ENCODE measurements around the gene MX1.
A peak's percentile ranks its signal among the peaks of the same experiment; 100 is the strongest.

The MX1 gene

DNA sequence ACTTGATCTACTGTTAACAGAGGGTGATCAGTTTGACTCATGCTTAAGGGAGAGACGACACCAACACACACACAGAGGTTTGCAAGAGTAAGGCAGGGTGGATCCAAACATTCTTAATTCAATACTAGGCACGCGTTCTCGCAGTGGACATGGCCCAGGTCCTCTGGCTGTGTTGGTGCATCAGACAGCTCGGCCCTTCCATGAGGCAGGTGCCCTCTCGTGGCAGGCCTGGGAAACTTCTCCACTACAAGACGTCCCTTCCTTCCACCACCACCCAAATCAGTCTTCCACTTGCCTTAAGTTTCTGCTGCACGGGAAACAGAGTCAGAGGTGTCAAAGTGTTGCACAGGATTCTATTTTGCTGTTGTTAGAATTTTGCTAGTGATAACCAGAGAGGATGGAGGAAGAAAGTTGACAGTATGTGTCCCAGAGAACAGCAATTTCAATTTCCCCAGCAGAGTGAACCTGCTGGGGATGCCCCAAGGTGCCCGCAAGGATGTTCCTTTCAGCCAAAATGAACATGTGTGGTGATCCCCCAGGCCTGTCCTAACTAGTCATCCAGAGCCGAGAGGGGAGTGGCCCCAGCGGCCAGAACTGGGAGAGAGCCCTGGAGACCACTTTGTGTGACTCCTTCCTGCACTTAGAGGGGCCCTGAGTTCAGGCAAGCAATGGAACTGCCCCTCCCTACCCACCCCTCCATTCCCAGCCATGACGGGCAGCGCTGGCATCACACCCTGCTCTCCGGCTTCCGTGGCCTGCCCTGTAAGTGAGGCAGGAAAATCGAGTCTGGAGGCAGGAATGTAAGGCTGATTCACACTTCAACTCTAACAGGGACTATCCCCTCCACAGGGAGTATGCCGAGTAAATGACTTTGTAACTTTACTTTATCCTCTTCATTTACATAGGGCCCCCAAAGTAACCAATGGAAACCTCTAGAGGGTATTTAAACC is 34.8 kb downstream of the MX1 start:
- peak; percentile 13 for DNase-seq

DNA sequence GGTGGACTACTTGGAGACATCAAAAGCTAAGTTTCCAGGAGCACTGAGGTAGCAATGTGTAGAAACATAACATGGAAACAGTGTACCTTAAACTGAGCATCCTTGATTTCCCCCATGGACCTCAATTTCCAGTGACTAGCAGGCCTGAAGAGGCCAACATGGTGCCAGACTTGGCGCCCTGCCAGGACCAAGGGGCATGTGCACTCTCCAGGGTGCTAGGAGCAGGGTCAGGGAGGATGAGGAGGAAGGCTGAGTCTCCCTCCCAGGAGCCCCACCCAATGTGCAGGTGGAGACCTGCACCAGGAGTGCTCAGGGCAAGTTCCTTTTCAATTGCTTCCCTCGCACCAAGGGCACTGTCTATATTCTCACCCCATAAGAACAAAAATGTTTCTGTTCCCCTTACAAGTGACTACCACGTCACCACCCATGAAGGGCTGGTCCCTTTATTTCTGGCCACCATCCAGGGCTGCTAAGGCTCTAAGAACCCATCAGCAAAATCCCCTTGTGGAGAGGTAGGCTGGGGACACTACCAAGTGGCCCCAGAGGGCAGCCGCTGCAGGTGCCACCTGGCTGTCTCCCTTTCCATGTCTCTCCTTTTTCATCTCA is 39.2 kb downstream of the MX1 start:
- DNase-seq, result no peak

DNA sequence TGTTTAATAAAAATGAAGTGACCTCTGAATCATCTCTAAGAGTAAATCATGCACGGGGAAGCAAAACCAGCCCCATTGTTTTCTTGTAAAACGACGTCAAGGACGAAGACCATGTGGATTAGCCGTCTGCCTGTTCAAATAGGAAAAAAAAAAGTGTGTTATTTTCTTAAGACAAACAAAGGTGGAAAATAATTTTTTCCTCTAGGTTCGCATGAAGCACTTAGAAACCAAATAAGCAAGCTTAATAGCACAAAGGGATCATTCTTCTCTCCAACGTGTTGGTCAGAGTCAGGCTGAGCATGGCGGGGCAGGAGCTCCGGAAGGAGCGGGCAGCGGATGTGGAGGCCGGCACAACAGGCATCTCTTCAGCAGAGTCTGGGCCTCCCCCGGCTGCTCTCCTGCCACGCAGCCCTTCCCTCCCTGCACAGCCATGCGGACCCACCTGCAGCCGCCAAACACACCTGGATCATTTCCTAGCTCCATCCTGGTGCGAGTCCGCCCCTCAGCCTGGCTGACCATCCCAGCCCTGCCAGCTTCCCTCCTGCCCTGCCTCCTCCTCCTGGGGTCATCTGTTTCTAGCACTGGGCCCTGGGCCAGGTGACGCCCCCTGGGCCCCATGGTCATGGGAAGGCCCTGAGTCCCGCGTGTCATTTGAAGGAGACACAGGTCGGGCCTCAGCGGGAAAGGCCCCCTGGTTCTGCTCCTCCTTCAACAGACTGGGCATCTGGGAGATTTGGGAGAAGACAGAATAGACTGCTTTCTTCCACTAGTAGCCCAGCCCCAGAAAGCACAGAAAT is 40.2 kb downstream of the MX1 start:
- DNase-seq, result no peak

DNA sequence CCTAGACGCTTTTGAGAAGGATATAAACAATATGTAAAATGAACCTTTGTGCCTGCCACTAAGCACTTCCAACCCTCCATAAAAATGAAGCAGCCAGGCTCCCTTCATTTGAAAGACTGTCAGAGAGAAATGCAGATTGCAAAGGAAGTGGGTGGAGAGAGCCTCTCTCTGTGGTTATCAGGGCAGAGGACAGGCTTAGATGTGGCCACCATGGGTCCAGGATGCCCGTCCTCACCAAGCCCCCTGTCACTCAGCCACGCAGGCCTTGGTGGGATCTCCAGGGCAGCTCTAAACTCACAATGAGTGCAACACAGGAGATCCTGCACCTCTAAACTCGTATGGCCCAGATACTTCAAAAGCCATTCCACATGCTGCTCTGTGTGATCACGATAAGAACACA is 44.0 kb downstream of the MX1 start:
- DNase-seq, result no peak

DNA sequence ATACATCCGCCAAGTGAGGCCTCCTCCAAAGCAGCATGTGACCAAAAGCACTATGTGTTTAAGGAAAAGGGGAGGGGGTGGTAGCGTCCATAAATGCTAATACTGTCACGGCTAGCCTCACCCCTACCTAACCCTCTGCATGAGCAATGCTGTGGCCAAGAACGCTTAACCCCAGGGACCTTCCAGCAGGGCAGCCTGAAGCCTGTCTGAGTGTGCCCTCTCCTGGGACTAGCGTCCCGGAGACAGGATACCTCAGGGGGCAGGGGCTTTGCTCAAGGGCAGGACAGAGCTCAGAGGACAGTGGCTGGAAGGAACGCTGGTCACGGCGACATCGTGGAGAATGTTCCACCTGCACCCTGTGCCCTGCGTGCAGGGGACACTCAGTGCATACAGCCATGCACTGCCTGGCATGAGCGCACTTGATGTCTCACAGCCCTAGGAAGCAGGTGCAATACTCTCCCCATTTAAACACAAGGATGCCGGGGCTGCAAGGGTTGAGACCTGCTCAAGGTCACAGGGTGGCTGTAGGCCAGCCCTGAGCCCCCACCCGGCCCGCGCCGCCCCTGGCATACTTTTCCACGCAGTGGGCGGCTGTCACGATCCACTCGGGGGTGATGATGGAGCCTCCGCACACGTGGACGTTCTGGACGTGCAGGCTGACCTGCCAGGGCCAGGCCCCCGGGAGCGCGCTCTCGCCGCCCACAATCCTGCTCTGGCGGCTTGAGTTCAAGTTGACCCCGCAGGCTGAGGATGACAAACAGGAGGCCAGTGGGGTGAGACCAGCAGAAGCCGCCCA is 46.9 kb downstream of the MX1 start:
- DNase-seq, result no peak

DNA sequence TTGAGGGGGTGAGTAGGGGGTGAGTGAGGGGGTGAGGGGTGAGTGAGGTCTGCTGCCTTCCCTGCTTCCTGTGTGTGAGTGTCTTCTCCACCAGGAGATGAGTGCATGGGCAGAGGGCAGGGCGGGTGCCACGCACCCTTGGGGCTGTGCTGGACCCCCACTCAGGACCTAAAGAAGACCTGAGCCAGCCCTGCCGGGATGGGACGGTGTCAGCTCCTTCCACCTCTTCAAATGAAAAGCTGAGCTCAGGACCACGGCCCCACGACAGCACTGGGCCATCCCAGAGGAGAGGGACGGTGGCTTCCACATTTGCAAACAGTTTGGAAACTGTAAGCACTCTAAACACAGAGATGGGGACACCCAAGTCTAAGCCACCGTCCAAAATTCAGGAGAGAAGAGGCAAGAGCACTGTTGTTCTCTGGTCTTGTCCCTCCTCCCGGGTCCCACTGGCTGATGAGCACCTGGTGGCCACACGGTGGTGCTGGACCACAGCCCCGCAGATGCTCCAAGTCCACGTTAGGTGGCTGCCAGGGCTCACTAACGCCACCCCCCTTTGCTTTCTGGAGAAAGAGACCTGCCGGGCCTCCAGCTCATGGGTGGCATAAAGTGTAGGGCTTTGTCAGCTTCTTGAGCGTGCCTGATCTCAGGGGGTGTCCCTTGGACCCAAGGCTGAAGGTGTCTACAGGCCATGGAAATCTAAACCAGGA is 49.8 kb downstream of the MX1 start:
- no peak for DNase-seq

DNA sequence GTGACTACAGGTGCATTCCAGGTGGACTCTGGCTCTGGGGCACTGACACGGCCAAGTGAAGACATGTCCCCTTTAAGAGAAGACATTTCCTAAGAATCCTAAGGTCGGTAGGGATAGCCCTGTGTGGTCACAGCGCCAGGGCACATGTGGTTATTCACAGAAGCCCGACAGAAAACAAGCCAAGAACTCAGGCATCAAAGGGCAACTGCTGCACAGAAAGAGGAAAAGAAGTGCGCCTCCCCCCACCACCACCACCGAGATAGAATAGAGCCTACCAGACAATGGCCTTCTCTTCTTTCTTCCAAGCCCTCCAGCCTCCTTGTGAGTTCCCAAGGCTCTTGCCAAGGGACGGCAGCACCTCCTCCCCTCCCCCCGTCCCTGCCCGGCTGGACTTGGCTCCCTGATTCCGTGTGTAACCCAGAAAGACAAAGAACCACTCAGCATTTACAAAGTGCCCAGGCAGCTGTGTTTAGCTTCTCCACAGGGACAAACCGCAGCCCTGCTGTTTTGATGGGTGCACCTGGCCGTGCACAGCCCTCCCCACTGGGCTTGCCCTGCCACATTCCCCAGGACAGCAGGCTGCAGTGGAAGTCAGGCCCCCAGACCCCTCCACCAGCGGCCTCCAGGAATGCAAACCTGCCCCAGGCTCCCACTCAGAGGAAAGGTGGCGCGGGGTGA is 51.7 kb downstream of the MX1 start:
- no peak for DNase-seq

DNA sequence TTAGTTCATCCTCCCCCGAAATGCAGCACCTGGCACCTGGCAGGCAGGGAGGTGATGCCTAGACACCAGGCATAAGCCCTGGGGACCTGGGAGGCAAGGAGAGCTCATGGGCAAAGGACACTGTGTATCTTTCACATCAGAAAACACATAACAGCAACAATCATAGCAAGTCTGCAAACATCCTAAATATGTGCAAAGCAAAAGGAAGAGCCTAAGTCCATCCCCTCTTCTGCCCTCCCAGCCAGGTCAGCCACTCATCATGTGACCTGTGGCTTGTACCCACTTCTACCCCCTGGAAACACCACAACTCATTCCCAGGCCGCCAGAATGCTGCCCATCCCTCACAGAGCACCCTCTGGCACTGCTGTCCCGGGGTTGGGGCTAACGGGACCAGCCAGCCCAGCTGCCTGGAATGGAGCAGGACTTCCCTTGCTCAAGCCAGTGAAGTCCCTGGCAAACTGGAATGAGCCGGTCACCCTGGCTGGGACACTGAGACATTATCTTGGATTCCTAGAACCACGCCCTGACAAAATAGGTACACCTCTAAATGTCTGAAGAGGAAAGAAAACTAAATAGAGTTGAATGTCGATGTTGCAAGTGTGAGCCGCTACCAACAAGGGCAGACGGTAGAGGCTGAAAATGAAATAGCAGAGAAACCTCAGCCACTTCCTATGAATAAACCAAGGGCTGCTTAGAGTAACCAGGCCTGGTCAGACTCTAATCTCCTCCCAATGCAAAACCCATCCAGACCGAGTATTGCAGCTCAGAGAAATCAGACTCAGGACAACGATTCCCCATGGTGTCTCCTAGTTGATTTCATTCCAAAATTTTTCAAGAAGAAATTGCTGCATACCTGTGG is 52.5 kb downstream of the MX1 start:
- DNase-seq, result no peak

DNA sequence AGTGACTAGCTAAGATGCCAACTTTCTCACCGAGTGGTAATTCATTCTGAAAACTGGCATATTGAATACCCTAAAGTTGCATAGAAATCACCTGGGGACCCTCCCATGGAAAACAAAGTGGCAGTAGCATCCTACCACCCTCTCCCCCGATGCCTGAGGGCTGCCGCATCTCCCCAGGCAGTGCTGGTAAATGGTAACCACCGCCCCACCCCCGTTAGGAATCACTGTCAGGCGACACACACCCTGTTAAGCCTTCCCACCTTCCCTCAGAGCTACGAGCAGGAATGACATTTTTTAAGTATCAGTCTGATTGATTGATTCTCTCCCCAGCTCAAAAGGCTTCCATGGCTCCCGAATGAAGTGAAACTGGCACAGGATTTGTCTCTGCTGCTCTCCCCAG is 53.6 kb downstream of the MX1 start:
- no peak for DNase-seq

DNA sequence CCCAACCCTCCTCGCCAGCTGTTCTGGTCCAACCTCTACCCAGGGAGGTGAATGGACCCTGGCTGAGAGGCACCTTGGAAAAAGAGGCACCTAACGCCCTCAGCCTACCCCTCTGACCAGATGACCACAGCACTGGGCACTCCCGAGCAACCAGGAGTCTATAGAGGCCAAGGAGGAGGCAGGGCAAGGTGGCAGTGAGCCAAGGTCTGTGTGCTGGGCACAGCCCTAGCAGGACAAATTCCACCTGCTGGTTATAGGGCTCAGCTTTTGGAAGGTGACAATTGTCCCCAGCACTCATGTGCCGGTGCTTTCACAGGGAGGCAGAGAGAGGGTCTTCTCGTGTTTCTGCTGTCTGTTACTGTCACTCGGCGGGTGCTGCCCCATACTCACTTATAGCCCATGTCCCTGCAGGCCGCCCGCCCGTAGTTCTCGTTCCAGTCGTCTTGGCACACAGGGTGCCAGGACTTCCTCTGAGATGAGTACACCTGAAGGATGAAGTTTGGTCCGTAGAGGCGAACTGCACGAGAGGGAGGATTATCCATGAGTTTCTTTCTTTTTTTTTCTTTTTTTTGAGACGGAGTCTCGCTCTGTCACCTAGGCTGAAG is 54.1 kb downstream of the MX1 start:
- no peak for DNase-seq

DNA sequence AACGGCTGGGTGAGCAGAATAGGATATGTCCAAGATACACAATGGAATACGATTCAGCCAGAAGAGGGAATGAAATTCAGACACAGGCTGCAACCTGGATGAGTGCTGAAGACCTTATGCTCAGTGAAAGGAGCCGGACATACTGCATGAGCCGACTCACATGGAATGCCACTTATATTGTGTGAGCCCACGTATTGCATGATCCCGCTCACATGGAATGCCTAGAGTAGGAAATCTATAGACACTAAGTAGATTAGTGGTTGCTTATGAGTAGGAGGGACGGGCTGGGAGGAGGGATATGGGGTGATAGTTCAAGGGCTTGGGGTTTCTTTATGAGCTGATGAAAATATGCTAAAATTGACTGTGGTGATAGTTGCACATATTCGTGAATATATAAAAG is 55.2 kb downstream of the MX1 start:
- DNase-seq, result no peak

DNA sequence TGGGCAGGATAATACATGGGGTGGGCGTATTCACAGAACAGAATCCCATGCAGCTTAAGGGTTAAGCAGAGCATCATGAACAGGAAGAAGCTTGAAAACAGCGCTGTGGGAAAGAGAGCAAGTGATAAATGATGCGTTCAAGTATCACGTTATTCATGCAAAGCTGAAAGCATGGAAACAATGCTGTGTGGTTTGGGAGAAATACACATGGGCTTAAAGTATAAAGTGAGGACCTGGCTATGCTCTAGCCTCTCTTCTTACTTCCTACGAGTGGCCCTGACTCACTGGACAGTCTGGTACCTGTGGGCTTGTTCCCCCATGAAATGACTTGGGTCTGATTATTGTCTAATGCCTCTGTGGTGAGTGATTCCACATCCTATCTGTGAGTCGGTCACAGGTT is 56.3 kb downstream of the MX1 start:
- no peak for DNase-seq

DNA sequence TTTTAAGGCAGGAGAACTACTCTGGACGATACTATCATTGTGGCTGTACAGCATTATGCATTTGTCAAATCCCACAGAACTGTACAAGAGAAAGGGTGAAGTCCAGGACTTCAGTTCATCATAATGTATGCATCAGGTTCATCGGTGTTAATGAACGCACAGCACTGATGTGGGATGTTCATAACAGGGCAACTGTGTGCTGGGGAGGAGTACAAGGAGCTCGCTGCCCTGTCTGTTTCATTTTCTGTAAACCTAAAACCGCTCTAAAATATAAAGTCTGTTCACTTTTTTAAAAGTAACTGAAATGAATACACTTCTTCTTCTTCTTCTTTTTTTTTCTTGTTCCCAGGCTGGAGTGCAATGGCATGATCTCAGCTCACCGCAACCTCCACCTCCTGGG is 56.9 kb downstream of the MX1 start:
- DNase-seq, result no peak

DNA sequence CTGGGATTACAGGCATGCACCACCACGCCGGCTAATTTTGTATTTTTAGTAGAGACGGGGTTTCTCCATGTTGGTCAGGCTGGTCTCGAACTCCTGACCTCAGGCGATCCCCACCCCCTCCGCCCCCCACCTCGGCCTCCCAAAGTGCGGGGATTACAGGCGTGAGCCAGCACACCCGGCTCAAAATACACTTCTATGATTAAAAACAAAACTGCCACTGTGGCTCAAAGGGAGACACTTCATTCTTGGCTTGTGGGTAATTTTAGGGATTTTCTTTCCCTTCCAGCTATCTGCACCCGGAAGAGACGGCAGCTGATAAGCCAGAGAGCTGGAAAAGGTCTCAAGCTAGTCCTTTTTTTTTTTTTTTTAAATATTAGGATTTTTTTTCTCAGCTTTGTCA is 57.4 kb downstream of the MX1 start:
- DNase-seq, result no peak

DNA sequence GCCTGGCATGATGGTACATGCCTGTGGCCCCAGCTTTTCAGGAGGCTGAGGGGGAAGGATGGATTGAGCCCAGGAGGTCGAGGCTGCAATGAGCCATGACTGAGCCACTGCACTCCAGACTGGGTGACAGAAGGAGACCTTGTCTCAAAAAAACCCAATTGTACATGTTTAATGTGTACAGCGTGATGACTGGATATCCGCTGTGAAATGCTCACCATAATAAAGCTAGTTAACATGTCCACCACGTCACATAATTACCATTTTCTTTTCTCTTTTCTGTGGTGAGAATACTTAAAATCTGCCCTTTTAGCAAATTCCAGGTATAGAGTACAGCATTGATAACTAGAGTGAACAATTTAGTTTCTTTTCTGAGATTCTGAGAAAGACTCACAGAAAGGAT is 57.9 kb downstream of the MX1 start:
- DNase-seq, result no peak

DNA sequence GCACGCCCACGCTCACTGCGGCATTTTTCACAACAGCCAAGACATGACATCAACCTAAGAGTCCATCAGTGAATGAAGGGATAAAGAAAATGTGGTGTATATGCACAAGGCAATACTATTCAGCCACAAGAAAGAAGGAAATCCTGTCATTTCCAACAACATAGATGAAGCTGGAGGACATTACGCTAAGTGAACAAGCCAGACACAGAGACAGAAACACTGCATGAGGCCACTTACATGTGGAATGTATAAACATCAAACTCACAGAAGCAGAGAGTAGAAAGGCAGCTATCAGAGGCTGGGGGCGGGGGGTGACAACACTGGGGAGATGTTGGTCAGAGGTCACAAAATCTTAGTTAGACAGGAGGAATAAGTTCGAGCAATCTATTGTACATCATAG is 61.0 kb downstream of the MX1 start:
- DNase-seq, result no peak

DNA sequence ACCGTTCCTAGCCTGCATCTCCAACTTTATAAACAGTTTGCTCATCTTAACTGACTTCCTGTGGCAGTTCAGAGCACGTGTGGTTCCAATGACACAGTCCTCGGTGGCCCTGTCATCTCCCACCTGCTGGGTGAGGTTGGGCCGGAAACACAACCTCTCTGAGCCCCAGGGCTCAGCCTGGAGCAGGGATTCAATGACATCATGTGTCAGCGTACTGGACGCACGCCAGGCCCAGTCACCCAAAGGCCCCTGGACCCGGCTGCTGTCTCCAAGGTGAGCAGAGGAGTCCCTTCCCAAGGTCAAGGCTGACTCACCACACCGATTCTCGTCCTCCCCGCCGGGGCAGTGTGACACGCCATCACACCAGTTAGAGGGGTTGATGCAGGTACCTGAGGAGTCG is 62.0 kb downstream of the MX1 start:
- no peak for DNase-seq

DNA sequence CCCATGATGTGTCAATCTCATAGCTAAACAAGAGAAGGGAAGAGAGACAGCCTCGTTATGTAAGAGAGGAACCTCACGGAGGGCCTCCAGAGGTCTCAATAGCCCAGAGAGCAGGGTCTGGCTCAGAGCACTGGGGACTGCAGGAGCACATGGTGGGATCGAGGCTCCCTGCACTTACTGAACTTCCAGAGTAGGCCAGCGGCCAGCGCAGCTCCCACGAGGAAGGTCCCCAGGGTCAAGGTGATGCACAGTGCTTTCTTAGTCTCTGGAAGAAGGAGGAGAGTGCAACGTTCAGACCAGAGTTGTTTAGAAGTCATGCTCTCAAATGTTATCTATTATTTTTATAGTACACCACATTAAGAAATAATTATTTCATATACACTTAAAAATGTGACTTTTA is 63.3 kb downstream of the MX1 start:
- DNase-seq, result no peak

DNA sequence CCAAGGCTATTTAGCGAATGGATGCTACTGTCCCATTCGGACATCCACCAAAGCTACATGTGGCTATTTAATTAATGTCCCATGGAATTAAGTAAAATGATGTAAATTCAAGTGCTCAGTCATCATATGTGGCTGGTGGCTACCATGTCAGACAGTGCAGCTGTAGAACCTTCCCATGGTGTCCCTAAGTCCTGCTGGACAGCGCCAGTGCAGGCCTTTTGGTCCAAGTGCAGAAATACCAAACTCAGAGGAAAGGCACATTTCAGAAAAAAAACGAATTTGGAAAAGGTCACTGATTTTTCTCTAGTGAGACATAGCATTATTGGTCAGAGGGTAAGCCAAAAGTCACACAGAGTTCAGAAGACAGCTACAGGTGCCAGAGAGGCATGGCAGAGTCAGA is 64.3 kb downstream of the MX1 start:
- no peak for DNase-seq

DNA sequence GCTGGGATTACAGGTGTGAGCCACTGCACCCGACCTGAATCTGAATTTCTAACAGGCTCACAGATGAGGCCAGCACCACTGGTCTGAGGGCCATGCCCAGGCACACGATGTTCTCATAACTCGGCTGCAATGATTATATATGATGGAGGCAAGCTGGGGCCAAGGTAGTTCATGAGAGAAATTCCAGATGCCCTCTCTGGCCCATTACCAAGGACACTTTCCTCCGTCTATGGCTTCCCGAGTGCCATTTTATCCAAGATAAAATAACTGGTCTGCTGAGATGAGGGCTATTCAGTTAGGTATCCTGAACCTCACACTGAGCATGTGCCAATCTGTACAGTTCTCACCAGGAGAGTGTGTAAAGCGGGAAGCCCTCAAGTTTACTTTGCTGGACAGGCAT is 65.4 kb downstream of the MX1 start:
- DNase-seq, result no peak

Data from NCI-H1105 (cell line).